ENCODE results near the gene NECTIN2. TPM values are rescaled to one million over a fixed set of nuclear protein-coding genes. Genes with fewer than 3 reads are reported as not detected.
A peak's percentile ranks its signal among the peaks of the same experiment; 100 is the strongest.
"Not testable (repeated sequence)": the region's sequence is repeated elsewhere in the genome, so short reads cannot be mapped to it uniquely, and the experiment has no call there.

The NECTIN2 gene
- total and polyA plus RNA-seq, 10 donors: 14.3 to 136 (median 98.6) TPM

- Histone ChIP-seq H3K27ac (no peak overlapping the region), H3K27me3 (replicated peaks in 1 of 7) (no peaks in the 10 kb centered on the region), H3K4me1 (peaks cover 0 to 19% (median 6%) of the 10 kb centered on the region in 6 donors), H3K4me3 (no peak overlapping the region), H3K36me3 (peaks cover 0 to 79% (median 12%) of the 10 kb centered on the region in 6 donors), H3K9me3 (no peaks in the 10 kb centered on the region)
- intact Hi-C loops (cut with DNase I; ENCODE audit: low total_unique reads): no loop called here
- peak in 1 of 3 donors; percentile 50 for TF ChIP-seq POLR2AphosphoS5 (IDR thresholded peaks at IDR 0.05)
- TF ChIP-seq, protein P1, sequence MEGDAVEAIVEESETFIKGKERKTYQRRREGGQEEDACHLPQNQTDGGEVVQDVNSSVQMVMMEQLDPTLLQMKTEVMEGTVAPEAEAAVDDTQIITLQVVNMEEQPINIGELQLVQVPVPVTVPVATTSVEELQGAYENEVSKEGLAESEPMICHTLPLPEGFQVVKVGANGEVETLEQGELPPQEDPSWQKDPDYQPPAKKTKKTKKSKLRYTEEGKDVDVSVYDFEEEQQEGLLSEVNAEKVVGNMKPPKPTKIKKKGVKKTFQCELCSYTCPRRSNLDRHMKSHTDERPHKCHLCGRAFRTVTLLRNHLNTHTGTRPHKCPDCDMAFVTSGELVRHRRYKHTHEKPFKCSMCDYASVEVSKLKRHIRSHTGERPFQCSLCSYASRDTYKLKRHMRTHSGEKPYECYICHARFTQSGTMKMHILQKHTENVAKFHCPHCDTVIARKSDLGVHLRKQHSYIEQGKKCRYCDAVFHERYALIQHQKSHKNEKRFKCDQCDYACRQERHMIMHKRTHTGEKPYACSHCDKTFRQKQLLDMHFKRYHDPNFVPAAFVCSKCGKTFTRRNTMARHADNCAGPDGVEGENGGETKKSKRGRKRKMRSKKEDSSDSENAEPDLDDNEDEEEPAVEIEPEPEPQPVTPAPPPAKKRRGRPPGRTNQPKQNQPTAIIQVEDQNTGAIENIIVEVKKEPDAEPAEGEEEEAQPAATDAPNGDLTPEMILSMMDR (IDR thresholded peaks at IDR 0.05 in 8 of 11, conservative IDR thresholded peaks at IDR 0.05 in 3 of 11): no peak
- DNase-seq: no peak
- 88 to 96% (median 92%) methylated on average over 14 to 15 of the region's 15 CpGs for WGBS, 5 donors
Observed at GRCh38 chr19:44882063-44882462, 36.0 kb downstream of the NECTIN2 start.

- 89 to 94% (median 92%) methylated on average over 19 of the region's 19 CpGs for WGBS, 5 donors
- intact Hi-C loops (cut with DNase I; ENCODE audit: low total_unique reads); H3K27me3 ChIP-seq (replicated peaks in 1 of 7); H3K4me3 ChIP-seq; DNase-seq; H3K27ac ChIP-seq; H3K9me3 ChIP-seq: not testable (repeated sequence)
- H3K4me1 ChIP-seq: peaks cover 0 to 14% (median 4%) of the 10 kb centered on the region in 6 donors
- peaks cover 0 to 79% (median 19%) of the 10 kb centered on the region in 6 donors for H3K36me3 ChIP-seq
Observed at GRCh38 chr19:44882619-44883397, 36.7 kb downstream of the NECTIN2 start.

- 85 to 97% (median 94%) methylated on average over 5 of the region's 5 CpGs for WGBS, 5 donors
- no peaks in the 10 kb centered on the region for H3K27me3 ChIP-seq (replicated peaks in 1 of 7)
- no peaks in the 10 kb centered on the region for H3K9me3 ChIP-seq
- DNase-seq: no peak
- intact Hi-C loops (cut with DNase I; ENCODE audit: low total_unique reads): no loop called here
- H3K4me1 ChIP-seq: peaks cover 0 to 12% (median 4%) of the 10 kb centered on the region in 6 donors
- TF ChIP-seq POLR2A (IDR thresholded peaks at IDR 0.05) (no peak), POLR2AphosphoS5 (IDR thresholded peaks at IDR 0.05) (no peak)
- TF ChIP-seq, protein P1 (IDR thresholded peaks at IDR 0.05 in 8 of 11, conservative IDR thresholded peaks at IDR 0.05 in 3 of 11): no peak
- H3K36me3 ChIP-seq: peaks cover 0 to 79% (median 21%) of the 10 kb centered on the region in 6 donors
- H3K27ac ChIP-seq: no peak overlapping the region
- no peak overlapping the region for H3K4me3 ChIP-seq
Observed at GRCh38 chr19:44883922-44884321, 37.8 kb downstream of the NECTIN2 start.

- Histone ChIP-seq H3K27ac (no peak overlapping the region), H3K4me1 (peaks cover 1 to 10% (median 5%) of the 10 kb centered on the region in 6 donors), H3K36me3 (peaks cover 0 to 77% (median 21%) of the 10 kb centered on the region in 6 donors), H3K27me3 (replicated peaks in 1 of 7) (no peaks in the 10 kb centered on the region), H3K9me3 (no peaks in the 10 kb centered on the region), H3K4me3 (no peak overlapping the region)
- intact Hi-C loops (cut with DNase I; ENCODE audit: low total_unique reads): no loop called here
- WGBS, 5 donors: 86 to 93% (median 92%) methylated on average over 4 of the region's 4 CpGs
- TF ChIP-seq POLR2AphosphoS5 (IDR thresholded peaks at IDR 0.05) (no peak), POLR2A (IDR thresholded peaks at IDR 0.05) (no peak)
- TF ChIP-seq, protein P1 (IDR thresholded peaks at IDR 0.05 in 8 of 11, conservative IDR thresholded peaks at IDR 0.05 in 3 of 11): no peak
- DNase-seq: no peak
Observed at GRCh38 chr19:44884566-44884965, 38.5 kb downstream of the NECTIN2 start.

Data from spleen (tissue), 11 donors.